Measurements from ENCODE around the gene DHRS4.
"Not testable (repeated sequence)": the region's sequence is repeated elsewhere in the genome, so short reads cannot be mapped to it uniquely, and the experiment has no call there.

DHRS4 gene

DNA sequence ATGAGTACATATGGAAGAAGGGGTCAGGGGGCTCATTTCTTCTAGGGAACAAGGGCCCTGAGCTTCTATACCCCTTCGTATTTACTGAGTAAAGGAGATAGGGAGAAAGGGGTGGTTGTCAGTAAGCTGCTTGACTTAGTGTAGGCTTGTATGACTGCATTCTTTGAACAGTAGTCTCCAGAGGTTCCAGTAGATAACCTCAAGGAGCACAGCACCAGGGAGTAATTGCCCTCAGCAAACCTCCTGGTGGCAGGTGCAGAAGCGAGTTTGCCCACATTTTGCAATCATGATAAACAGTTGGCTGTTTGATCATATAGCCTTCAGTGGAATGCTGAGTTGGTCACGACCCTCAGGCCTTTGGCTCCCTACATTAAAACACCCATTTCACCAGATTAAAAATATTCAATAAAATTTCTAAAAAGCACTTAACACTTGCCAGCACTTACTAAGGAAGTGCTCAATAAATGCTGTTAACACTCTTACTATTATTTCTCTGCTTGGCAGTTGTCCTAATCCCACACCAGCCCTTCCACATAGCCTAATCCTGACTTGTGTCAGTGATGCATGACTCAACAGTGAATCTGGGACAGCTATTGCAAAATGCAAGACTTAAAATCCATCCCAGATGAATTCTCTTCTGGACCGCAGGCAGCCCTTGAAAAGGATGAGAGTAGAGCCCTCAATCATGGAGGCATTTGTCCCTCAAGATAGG is 31.5 kb downstream of the DHRS4 start:
- no peak for DNase-seq (ENCODE audit: low read depth in 2 of 2)

DNA sequence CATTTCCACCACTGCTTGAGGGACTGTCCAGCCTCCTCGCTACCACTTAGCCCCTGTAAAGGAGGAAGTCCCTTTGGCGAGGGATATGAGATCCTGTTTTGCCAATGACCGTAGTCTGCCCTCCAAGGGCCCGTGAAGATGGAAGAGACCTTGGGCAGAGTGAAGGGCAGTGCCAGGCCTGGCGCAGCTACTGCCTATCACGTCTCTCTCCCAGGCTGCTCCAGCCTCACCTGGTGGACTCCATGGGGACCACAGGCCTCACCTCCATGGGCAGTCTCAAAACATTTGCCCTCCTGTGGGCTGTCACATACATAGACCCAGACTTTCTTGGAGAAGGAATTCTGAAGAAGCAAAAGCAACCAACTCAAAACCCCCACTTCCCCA is 34.6 kb downstream of the DHRS4 start:
- DNase-seq (ENCODE audit: low read depth in 2 of 2) = not testable (repeated sequence)

DNA sequence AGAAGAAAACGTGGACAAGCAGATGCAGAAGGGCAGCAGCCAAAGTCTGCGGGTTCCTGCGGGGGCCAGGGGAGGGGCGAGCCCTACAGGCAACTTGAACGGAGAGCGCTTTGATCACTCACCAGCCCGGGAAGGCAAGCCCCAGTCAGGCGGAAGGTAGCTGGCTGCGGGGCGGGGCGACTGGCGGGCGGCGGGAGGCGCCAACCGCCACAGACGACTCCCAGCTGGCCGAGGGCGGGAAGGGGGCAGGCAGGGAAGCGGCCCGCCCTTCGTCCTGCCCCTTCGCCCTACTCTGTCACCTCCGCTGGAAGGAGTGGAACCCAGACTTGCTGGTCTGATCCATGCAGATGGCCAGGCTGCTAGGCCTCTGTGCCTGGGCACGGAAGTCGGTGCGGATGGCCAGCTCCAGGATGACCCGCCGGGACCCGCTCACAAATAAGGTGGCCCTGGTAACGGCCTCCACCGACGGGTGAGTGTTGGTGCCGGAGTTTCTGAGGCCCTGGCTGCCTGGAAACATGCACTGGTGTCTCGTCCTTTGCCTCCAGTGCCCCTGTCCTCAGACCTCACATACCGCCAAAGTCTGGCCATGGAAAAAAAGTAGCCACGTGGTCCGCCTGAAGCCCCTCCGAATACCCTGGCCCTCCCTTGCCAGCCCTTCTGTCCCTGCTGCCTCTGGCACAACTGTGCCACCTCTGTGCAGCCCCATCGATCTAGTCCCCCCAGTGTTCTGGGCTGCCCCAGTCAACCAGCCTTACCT is 35.2 kb downstream of the DHRS4 start, which contains the start of gene DHRS4L2:
DHRS4L2 (plus strand) TSS at position 323 of the 757 bp plus-strand sequence; CDS start at position 342, 19 bp downstream.
- peak; percentile 66 to 83 for DNase-seq (ENCODE audit: low read depth in 2 of 2)

DNA sequence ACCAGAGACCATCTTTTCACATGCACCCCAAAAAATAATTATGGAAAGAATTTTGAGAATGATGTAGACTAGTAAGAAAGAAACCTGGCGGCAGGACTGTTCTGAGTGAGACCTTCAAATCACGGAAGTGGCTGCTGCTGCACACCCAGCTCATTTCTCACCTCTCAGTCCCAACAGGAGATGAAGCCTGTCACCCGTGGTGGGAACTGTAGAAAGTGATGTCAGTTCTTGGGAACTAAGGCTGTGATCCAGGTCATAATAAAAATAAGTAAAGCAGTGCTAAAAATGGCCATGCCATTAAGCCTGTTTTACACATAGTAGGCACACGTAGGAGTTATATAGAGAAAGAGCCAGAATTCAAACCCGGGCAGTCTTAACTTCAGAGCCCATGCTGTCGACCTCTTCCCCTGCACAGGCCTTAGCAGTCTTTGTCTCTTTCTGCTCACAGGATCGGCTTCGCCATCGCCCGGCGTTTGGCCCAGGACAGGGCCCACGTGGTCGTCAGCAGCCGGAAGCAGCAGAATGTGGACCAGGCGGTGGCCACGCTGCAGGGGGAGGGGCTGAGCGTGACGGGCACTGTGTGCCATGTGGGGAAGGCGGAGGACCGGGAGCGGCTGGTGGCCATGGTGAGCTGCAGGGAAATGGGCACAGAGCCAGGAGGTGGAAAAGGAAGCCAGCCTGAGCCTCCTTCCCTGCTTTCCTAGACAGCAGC is 36.3 kb downstream of the DHRS4 start:
- not testable (repeated sequence) for DNase-seq (ENCODE audit: low read depth in 2 of 2)

DNA sequence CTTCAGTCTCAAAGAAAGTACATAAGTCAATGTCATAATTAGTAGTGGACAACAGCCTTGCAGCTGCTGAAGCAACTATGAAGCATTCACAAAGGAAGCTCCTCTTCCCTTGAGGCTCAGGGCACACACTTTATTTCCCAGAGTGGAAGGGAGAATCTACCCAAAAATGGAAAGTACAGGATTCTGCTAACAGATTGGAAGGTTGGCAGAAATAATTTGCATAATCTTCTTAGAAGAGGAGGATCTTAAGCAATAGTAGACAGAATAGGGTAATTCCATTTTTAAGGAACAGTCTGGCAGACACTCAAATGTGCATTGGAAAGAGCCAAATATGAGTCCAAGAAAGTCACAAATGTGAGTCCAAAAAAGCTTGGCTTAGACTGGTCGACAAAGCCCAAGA is 37.4 kb downstream of the DHRS4 start:
- DNase-seq (ENCODE audit: low read depth in 2 of 2) = not testable (repeated sequence)

DNA sequence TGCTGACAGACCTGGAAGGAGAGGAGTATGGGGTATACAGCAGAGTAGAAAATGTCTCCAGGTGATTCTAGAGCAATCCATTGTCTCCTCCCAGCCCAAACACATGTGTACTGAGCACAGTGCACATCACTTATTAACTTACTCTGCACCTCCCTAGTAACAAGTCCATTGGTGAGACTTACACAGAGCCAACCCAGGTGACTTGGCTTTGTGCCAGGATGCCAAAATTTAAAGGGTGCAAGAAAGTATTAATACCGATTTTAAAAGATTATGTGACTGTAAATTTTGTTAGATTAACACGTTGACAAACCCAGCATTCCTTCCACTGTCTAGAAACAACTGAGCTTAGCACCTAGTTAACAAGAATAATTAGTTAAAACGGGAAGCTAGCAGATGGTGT is 39.5 kb downstream of the DHRS4 start:
- not testable (repeated sequence) for DNase-seq (ENCODE audit: low read depth in 2 of 2)

DNA sequence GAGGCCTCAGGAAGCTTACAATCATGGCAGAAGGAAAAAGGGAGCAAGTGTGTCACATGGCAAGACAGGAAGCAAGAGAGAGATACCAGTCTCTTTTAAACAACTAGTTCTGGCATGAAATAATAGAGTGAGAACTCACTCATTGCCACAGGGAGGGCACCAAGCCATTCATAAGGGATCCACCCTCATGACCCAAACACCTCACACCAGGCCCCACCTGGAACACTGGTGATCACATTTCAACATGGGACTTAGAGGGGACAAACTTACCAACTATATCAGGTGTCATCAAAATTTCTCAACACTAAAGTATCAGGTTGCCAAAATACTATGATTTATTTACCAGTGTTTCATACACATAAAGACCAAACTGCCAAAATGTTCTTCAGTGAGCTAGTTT is 42.4 kb downstream of the DHRS4 start:
- not testable (repeated sequence) for DNase-seq (ENCODE audit: low read depth in 2 of 2)

DNA sequence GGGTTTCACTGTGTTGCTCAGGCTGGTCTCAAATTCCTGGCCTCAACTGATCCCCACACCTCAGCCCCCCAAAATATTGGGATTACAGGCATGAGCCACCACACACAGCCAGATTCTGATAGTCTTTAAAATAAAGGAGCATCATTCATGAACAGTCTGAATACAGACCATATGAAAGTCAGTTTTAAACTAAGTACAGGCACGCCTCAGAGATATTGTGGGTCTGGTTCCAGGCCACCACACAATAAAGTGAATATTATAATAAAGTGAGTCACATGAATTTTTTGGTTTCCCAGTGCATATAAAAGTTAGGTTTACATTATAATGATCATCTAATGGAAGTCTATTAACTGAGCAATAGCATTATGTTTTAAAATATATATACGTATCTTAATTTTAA is 43.3 kb downstream of the DHRS4 start:
- DNase-seq (ENCODE audit: low read depth in 2 of 2) = not testable (repeated sequence)

DNA sequence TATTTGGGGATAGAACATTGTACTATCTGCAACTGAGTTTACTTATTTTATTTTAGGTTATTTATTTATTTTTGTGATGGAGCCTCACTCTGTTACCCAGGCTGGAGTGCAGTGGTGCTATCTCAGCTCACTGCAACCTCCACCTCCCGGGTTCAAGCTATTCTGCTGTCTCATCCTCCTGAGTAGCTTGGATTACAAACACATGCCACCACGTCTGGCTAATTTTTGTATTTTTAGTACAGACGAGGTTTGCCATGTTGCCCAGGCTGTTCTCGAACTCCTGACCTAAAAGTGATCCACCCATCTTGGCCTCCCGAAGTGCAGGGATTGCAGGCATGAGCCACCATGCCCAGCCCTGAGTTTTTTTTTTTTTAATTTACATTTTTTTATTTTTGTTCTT is 46.1 kb downstream of the DHRS4 start:
- DNase-seq (ENCODE audit: low read depth in 2 of 2) = not testable (repeated sequence)

DNA sequence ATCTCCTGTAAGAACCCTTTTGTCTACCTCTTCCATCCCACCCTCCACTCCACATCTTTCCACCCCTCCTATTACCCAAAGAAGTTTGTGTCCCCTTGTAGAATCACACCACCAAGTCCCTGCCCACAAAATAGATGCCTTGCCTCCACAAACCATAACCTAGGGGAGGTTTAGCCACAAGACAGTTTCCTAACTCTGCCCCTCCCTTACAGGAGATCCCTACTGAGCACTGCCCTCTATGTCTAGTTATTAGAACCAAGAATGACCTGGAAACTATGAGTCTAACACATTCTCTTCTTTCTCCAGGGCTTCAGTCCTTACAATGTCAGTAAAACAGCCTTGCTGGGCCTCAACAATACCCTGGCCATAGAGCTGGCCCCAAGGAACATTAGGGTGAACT is 47.5 kb downstream of the DHRS4 start:
- not testable (repeated sequence) for DNase-seq (ENCODE audit: low read depth in 2 of 2)

DNA sequence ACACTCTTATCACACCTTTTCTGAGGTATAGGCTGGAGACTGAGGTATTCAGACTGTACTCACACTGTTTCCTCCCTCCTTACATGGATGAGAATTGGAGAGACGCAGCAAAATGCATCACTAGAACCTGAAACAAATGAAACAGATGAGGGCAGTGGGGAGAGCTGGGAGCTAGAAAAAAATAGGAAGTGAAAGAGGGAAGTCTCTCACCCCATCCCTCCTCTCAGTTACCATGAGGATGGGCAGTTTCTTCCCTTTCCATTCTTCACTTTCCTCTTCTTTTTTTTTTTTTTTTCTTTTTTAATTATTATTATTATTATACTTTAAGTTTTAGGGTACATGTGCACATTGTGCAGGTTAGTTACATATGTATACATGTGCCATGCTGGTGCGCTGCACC is 48.1 kb downstream of the DHRS4 start:
- DNase-seq (ENCODE audit: low read depth in 2 of 2) = not testable (repeated sequence)

DNA sequence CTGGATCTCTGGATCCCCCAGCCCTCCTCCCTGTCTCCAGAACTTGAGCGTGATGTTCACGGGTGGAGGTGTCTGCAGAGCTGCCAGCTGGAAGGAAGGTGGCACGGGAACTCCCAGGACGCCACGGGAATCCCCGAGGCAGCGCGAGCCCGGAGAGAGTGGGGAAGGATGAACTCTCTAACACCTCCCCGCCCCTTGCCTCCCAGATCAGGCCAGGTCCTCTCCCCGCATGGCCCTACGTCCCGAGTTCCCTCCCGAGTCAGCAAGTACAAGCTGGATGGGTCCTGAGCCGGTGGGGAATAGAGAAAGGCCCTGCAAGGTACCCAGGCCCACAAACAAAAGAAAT is 52.9 kb downstream of the DHRS4 start:
- not testable (repeated sequence) for DNase-seq (ENCODE audit: low read depth in 2 of 2)

DNA sequence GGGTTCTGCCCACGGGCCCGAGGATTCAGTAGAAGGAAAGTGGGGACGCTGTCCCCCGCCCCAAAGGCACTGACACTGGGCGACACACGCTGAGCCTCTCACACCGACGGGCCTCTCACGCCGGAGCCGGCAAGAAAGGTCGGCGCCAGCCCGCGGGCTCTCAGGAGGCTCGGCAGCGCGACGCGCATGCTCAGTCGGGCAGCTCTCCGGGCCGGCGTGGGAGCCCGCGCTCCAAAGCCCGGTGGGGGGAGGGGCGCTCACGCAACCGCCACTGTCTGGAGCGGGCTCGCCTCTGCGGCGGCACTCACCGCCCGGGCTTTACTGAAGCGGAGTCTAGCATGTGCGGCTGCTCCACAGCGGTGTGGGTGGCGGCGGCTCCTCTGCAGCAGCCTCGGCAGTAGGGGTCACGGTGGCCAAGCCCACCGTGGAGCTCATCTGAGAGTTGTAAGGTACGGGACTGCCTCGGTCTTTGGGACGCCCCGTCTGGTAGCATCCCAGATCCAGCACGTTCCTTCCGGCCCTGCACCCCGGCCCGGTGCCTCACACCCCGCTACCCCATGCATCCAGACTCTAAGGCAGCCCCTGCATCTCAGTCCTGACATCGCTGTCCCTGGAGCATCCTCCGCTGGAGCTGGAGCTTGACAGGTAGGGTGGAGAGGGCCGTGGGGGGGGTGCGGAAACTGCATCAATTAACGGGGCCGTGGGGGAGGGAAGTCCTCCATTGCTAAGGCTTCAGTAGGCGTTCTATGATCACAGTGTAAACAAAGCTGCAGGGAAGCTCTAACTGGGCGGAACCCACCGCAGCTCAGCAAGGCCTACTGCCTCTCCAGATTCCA is 53.5 kb downstream of the DHRS4 start:
- DNase-seq (ENCODE audit: low read depth in 2 of 2) = peak; percentile 57 to 61

DNA sequence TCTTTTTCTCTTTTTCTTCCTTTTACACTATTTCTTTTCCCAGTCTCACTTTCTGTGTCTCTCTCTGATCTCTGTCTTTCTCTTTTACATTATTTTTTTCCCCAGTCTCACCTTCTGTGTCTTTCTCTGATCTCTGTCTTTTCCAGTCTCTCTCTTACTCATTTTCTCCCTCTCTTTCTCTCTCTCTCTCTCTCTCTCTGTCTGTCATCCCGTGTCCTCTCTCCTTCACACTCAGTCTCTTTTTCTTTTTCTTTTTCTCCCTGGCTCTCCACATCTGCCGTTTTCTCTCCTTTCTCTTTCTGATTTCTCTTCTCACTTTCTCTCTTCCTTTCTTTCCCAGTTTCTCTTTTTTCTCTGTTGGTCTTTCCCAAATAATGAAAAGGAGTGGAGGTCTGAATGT is 57.5 kb downstream of the DHRS4 start:
- DNase-seq (ENCODE audit: low read depth in 2 of 2) = no peak

DNA sequence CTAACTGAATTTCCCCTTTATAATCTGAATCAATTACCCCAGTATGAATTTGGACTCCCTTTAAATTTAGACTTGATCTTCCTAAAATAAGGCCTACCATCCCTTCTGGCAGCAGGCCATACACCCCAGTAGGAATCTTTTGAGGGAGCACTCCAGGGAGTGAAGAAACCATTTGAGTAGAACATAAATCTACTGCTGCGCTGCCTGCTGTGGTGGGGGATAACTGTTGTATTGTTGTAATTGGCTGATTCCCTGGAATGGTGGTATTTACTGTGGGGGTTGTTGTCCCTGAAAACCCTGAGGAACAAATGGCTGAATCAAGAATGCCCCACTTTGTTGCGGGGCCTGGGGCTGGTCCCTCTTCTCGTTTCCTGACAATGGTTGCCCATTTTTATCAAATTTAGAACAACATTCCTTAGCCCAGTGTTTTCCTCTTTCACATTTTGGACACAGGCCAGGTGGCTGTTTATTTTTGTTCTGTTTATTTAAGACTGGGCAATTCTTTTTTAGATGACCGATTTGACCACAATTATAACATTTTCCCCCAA is 59.2 kb downstream of the DHRS4 start:
- not testable (repeated sequence) for DNase-seq (ENCODE audit: low read depth in 2 of 2)

DNA sequence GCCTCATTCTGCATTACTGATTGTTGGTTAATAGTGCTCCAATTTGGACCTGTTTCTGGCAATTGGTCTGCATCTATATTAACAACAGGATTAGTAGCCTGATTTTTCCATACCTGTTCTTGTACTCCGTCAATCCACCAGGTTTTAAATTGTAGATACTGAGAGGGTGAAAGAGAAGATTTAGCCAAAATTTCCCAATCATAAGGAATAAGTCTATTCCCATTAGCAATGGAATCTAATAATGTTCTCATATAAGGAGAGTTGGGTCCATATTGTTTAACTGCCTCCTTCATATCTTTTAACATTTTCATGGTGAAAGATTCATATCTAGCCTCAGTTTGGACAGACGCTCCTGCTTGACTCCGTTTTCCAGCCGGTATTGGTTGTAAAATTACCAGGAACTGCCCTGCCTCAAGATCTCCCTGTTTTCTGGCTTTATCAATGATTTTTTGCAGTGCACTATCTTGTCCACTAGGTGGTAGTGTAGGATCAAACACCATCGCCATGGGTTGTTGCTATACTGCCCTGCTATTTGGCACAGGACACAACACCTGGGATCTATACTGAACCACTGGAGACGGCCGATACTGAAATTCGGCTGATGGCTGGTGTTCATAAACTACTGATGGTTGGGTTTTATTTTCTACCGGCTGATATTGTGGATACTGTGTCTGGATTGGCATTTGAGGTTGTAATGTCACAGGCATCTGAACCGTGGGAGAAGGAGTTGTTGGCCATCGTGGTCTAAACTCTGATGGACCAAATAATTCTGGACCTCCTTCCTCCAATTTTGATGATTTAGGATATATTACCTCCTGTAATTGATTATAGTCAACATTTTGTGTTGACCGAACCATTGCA is 60.3 kb downstream of the DHRS4 start:
- peak in 1 of 2 donors; percentile 42 for DNase-seq (ENCODE audit: low read depth in 2 of 2)

DNA sequence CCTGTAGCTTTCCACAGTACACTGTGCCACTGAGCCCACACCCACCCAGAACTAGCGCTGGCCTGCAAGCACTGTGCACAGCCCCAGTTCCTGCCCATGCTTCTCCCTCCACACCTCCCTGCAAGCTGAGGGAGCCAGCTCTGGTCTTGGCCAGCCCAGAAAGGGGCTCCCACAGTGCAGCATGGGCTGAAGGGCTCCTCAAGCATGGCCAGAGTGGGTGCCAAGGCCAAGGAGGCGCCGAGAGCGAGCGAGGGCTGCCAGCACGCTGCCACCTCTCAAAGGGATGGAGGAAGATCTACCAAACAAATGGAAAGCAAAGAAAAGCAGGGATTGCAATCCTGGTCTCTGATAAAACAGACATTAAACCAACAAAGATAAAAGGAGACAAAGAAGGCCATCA is 62.2 kb downstream of the DHRS4 start:
- DNase-seq (ENCODE audit: low read depth in 2 of 2) = not testable (repeated sequence)

Data from activated CD4-positive, alpha-beta T cell treated with anti-CD3 and anti-CD28 coated beads for 24 hours (primary cell).